Neural cell (in vitro differentiated cells): ENCODE results near the gene GLT6D1. TPM values are rescaled to one million over a fixed set of nuclear protein-coding genes. Genes with fewer than 3 reads are reported as not detected.

Experiments used
- H2AFZ ChIP-seq: fragments of 200-600, 300-800 bp; sonication (generic), shearing (Covaris generic); 2 replicates; pipeline ENCODE4 v1.6.0; 2014; ENCODE audit warnings: low read depth, mild to moderate bottlenecking, antibody characterized with exemption, low read length, moderate library complexity
- H3F3A ChIP-seq: fragments of 200-600 bp; shearing (Covaris generic); 2 replicates; pipeline ENCODE4 v1.6.1; 2016; ENCODE audit warnings: mild to moderate bottlenecking, moderate library complexity, mixed read lengths, antibody characterized with exemption, low read length; ENCODE audit not compliant: insufficient read depth, poor library complexity, severe bottlenecking
- H3K27ac ChIP-seq: fragments of 200-600, 300-800 bp; sonication (generic), shearing (Covaris generic); 2 replicates; pipeline ENCODE4 v1.5.1; 2014; ENCODE audit warnings: mild to moderate bottlenecking, low read length, moderate library complexity
- H3K27me3 ChIP-seq: fragments of 300-800, 200-600 bp; sonication (generic), shearing (Covaris generic); 2 replicates; pipeline ENCODE4 v1.6.0; 2014; ENCODE audit warnings: mild to moderate bottlenecking, low read depth, low read length, moderate library complexity; ENCODE audit not compliant: insufficient read depth
- H3K36me3 ChIP-seq: fragments of 300-800, 200-600 bp; sonication (generic), shearing (Covaris generic); 2 replicates; pipeline ENCODE4 v1.5.1; 2014; ENCODE audit warnings: mild to moderate bottlenecking, antibody characterized with exemption, low read length, moderate library complexity; ENCODE audit not compliant: insufficient read depth
- H3K4me2 ChIP-seq: fragments of 300-800, 200-600 bp; sonication (generic), shearing (Covaris generic); 2 replicates; pipeline ENCODE4 v1.6.0; 2014; ENCODE audit warnings: mild to moderate bottlenecking, low read length
- H3K4me3 ChIP-seq: fragments of 300-800, 200-600 bp; sonication (generic), shearing (Covaris generic); 2 replicates; pipeline ENCODE4 v1.5.1; 2014; ENCODE audit warnings: mild to moderate bottlenecking, low read length, moderate library complexity
- H3K79me2 ChIP-seq: fragments of 200-600 bp; shearing (Covaris generic); replicated peaks from 2 replicates; pipeline ENCODE4 v1.6.0; 2014; ENCODE audit warnings: mild to moderate bottlenecking, low read length, moderate library complexity; ENCODE audit not compliant: insufficient read depth
- H3K9ac ChIP-seq: fragments of 300-800, 200-600 bp; sonication (generic), shearing (Covaris generic); 2 replicates; pipeline ENCODE4 v1.6.1; 2016; ENCODE audit warnings: mild to moderate bottlenecking, low read length, mixed read lengths
- H3K9me2 ChIP-seq: fragments of 200-600 bp; shearing (Covaris generic); 2 replicates; pipeline ENCODE4 v1.6.1; 2016; ENCODE audit warnings: mild to moderate bottlenecking, low read length, mixed read lengths; ENCODE audit not compliant: insufficient read depth
- H3K9me3 ChIP-seq: fragments of 200-600, 300-800 bp; sonication (generic), shearing (Covaris generic); 2 replicates; pipeline ENCODE4 v1.6.1; 2016; ENCODE audit warnings: mild to moderate bottlenecking, mixed run types, low read length, moderate library complexity, mixed read lengths
- H4K20me1 ChIP-seq: fragments of 200-600 bp; shearing (Covaris generic); 2 replicates; pipeline ENCODE4 v1.6.1; 2016; ENCODE audit warnings: mild to moderate bottlenecking, mixed run types; ENCODE audit not compliant: insufficient read depth
- CTCF ChIP-seq: fragments of 450-650 bp; IDR thresholded peaks from 2 replicates; pipeline ENCODE4 v1.5.1; 2014; ENCODE audit warnings: antibody characterized with exemption, mild to moderate bottlenecking, moderate library complexity; ENCODE audit not compliant: poor library complexity, severe bottlenecking
- EP300 ChIP-seq: fragments of 450-650 bp; conservative IDR thresholded peaks from 2 replicates; pipeline ENCODE4 v1.6.1; 2014; ENCODE audit warnings: antibody characterized with exemption, mild to moderate bottlenecking, moderate library complexity; ENCODE audit not compliant: poor library complexity, severe bottlenecking
- EZH2 ChIP-seq: fragments of 200-600, 300-800 bp; shearing (Covaris generic), sonication (generic); IDR thresholded peaks from 2 replicates; pipeline ENCODE4 v1.6.1; 2014; ENCODE audit warnings: antibody characterized with exemption, low read length, borderline replicate concordance, mild to moderate bottlenecking; ENCODE audit not compliant: insufficient read depth, poor library complexity, severe bottlenecking
- MXI1 ChIP-seq: fragments of 450-650 bp; conservative IDR thresholded peaks from 2 replicates; pipeline ENCODE4 v1.6.1; 2014; ENCODE audit warnings: antibody characterized with exemption, mild to moderate bottlenecking; ENCODE audit not compliant: poor library complexity, severe bottlenecking
- POLR2AphosphoS5 ChIP-seq: IDR thresholded peaks from 2 replicates; pipeline ENCODE4 v1.6.1; 2012
- RAD21 ChIP-seq: fragments of 450-650 bp; conservative IDR thresholded peaks from 2 replicates; pipeline ENCODE4 v1.6.1; 2014; ENCODE audit warnings: antibody characterized with exemption, mild to moderate bottlenecking, moderate library complexity
- REST ChIP-seq: IDR thresholded peaks from 2 replicates; pipeline ENCODE4 v1.6.1; 2012; ENCODE audit warnings: borderline replicate concordance
- SMC3 ChIP-seq: fragments of 450-650 bp; conservative IDR thresholded peaks from 2 replicates; pipeline ENCODE4 v1.6.1; 2014; ENCODE audit warnings: antibody characterized with exemption, mild to moderate bottlenecking, moderate library complexity; ENCODE audit not compliant: poor library complexity
- TAF1 ChIP-seq: IDR thresholded peaks from 2 replicates; pipeline ENCODE4 v1.6.1; 2012; ENCODE audit warnings: low read depth
- polyA plus RNA-seq: library from polyadenylated mRNA; depleted of rRNA; stranded (reverse); fragments of >200 nt; gene quantifications from 2 replicates; pipeline ENCODE4 v1.2.3, GENCODE V29; 2014

Gene GLT6D1
- polyA plus RNA-seq, 1 donor from 2014 or later: not detected

DNA sequence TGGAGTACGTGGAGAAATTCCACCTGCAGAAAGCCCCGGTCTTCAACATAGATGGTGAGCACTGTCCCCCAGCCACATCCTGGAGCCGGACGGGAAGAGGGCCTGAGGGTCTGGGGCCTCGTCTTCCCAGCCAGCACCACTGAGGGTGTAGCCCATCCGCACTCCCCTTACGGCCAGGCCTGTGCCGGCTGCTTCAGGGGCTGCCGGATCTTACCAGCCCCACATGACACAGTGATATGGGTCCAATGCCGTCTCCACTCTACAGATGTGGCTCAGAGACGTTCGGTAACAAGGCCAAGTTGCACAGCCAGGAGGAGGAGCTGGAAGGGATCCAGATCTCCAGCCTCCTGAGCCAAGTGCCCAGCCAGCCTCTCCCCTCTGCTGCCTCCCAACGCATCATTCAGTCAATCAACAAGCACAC is 21.3 kb downstream of the GLT6D1 start:
- H3K36me3 ChIP-seq: no peaks in the 10 kb centered on the region
- no peak overlapping the region for H3K4me3 ChIP-seq
- no peaks in the 10 kb centered on the region for H3K79me2 ChIP-seq
- no peak overlapping the region for H3K9ac ChIP-seq
- TF ChIP-seq POLR2AphosphoS5: no peak
- TF ChIP-seq EZH2: no peak
- TF ChIP-seq EP300: no peak
- no peak for TF ChIP-seq CTCF
- TF ChIP-seq TAF1: no peak
- no peak for TF ChIP-seq SMC3
- no peak for TF ChIP-seq REST
- TF ChIP-seq RAD21: no peak
- TF ChIP-seq MXI1: no peak
- H3K27me3 ChIP-seq: no peaks in the 10 kb centered on the region
- no peaks in the 10 kb centered on the region for H3K9me3 ChIP-seq
- H3K27ac ChIP-seq: no peak overlapping the region
- no peaks in the 10 kb centered on the region for H4K20me1 ChIP-seq
- H2AFZ ChIP-seq: no peak overlapping the region
- H3K9me2 ChIP-seq: no peaks in the 10 kb centered on the region
- no peaks in the 10 kb centered on the region for H3F3A ChIP-seq
- H3K4me2 ChIP-seq: no peak overlapping the region

DNA sequence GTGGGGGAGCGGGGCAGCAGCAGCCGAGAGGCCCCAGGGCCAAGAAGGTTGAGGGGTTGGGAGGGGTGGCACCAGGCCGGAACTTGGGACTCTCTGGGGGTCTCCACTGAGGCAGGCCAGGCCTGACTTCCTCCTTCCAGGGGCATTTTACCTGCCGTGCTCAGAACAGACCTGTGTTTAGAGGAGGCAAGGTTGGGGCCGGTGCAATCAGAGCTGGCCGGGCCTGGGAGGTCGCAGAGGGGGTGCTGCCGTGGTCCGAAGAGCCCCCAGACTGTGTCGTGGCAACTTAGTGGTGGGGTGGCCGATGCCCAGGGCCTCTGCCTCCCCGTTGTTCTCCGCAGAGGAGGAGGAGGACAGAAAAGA is 21.8 kb downstream of the GLT6D1 start:
- Histone ChIP-seq H3K79me2 (no peaks in the 10 kb centered on the region), H3F3A (no peaks in the 10 kb centered on the region), H3K9me3 (no peaks in the 10 kb centered on the region), H3K27me3 (no peaks in the 10 kb centered on the region), H3K4me3 (no peak overlapping the region), H3K4me2 (no peak overlapping the region), H3K27ac (no peak overlapping the region), H3K9me2 (no peaks in the 10 kb centered on the region), H2AFZ (no peak overlapping the region), H3K36me3 (no peaks in the 10 kb centered on the region), H3K9ac (no peak overlapping the region), H4K20me1 (no peaks in the 10 kb centered on the region)
- TF ChIP-seq POLR2AphosphoS5: no peak
- TF ChIP-seq EP300: no peak
- TF ChIP-seq SMC3: no peak
- no peak for TF ChIP-seq EZH2
- no peak for TF ChIP-seq TAF1
- TF ChIP-seq REST: no peak
- TF ChIP-seq MXI1: no peak
- TF ChIP-seq RAD21: no peak
- TF ChIP-seq CTCF: no peak
